GM12878 (cell line): Measurements from ENCODE around the gene ATP2A2. TPM values are rescaled to one million over a fixed set of nuclear protein-coding genes. Genes with fewer than 3 reads are reported as not detected.

Experiments
- ATAC-seq: fragments of 200-7000 bp; cut with Tn5 transposase; 3 replicates; pipeline ENCODE4 v1.9.1; 2020; ENCODE audit warnings: mild to moderate bottlenecking, moderate library complexity
- BruUV-seq: library from RNA; stranded (reverse); fragments of 400-500 nt; replicated peaks from 2 replicates; lab custom pipeline; 2021; lab: Mats Ljungman, UMichigan
- CTCF ChIA-PET: fragments of 300-600 bp; sonication (Branson Sonifier 250); formaldehyde crosslinking; extraction: SDS; loops from one replicate; lab custom pipeline; 2021; ENCODE audit warnings: inconsistent platforms; lab: Yijun Ruan, JAX
- POLR2A ChIA-PET: fragments of 350-600 bp; formaldehyde crosslinking; extraction: SDS; loops from one replicate; lab custom pipeline; 2021; ENCODE audit warnings: inconsistent platforms; lab: Charles Lee
- RAD21 ChIA-PET: fragments of 300-600 bp; sonication (Branson Sonifier 250); formaldehyde crosslinking; loops from one replicate; lab custom pipeline; 2023; ENCODE audit warnings: antibody characterized with exemption; ENCODE audit not compliant: unreplicated experiment; lab: Charles Lee
- SMC1A ChIA-PET: fragments of 300-600 bp; sonication (Branson Sonifier 250); formaldehyde crosslinking; loops from one replicate; lab custom pipeline; 2023; ENCODE audit not compliant: unreplicated experiment, uncharacterized antibody; lab: Charles Lee
- DNase-seq: peaks from one replicate; pipeline ENCODE4 v3.0.0-alpha.2; 2011; ENCODE audit warnings: low read depth, low spot score
- FAIRE-seq: peaks from 3 replicates; lab custom pipeline; 2011; peaks lifted over from hg19 to GRCh38; lab: Jason Lieb, UNC
- H2AFZ ChIP-seq: 2 replicates; pipeline ENCODE4 v1.6.0; 2011; ENCODE audit warnings: low read depth, low read length, control low read depth; ENCODE audit not compliant: control insufficient read depth
- H3K27ac ChIP-seq: 2 replicates; pipeline ENCODE4 v1.5.1; 2011; ENCODE audit warnings: control low read depth; ENCODE audit not compliant: control insufficient read depth, insufficient read depth
- H3K27me3 ChIP-seq, 2 experiments: replicated peaks in 1 of 2; 2 replicates each; pipeline versions ENCODE4 v1.6.0 to v1.6.1; 2011; ENCODE audit warnings: low read length in 1 of 2; ENCODE audit not compliant: control insufficient read depth in 2 of 2, insufficient read depth in 2 of 2
- H3K36me3 ChIP-seq, 2 experiments: 2 replicates each; pipeline ENCODE4 v1.5.1; 2011; ENCODE audit warnings: low read length in 1 of 2; ENCODE audit not compliant: control insufficient read depth in 2 of 2, insufficient read depth in 2 of 2
- H3K4me1 ChIP-seq: 2 replicates; pipeline ENCODE4 v1.6.1; 2011; ENCODE audit warnings: mild to moderate bottlenecking, low read length, moderate library complexity, mixed read lengths; ENCODE audit not compliant: control insufficient read depth, insufficient read depth
- H3K4me2 ChIP-seq: 2 replicates; pipeline ENCODE4 v1.6.0; 2011; ENCODE audit warnings: control low read depth; ENCODE audit not compliant: control insufficient read depth, insufficient read depth
- H3K4me3 ChIP-seq: fragments of 200-600 bp; sonication (generic); 2 replicates; pipeline ENCODE4 v1.5.1; 2016
- H3K79me2 ChIP-seq: 2 replicates; pipeline ENCODE4 v1.6.0; 2011; ENCODE audit warnings: low read length; ENCODE audit not compliant: control insufficient read depth, insufficient read depth
- H3K9ac ChIP-seq: 2 replicates; pipeline ENCODE4 v1.8.0; 2011; ENCODE audit warnings: low read length, control low read depth, mixed read lengths; ENCODE audit not compliant: control insufficient read depth, insufficient read depth
- H3K9me3 ChIP-seq: replicated peaks from 3 replicates; pipeline ENCODE4 v1.5.1; 2011; ENCODE audit warnings: mild to moderate bottlenecking, low read length; ENCODE audit not compliant: control insufficient read depth, insufficient read depth
- H4K20me1 ChIP-seq: 2 replicates; pipeline ENCODE4 v1.6.0; 2011; ENCODE audit not compliant: control insufficient read depth, insufficient read depth
- BRCA1 ChIP-seq: IDR thresholded peaks from 2 replicates; pipeline ENCODE4 v1.6.1; 2011; ENCODE audit warnings: low read depth, low read length, improper control_type of control experiment
- CBX5 ChIP-seq: sonication (generic); IDR thresholded peaks from 2 replicates; pipeline ENCODE4 v1.6.1; 2016; ENCODE audit warnings: low read depth, moderate library complexity, mild to moderate bottlenecking, inconsistent platforms
- CREB1 ChIP-seq: IDR thresholded peaks from 2 replicates; pipeline ENCODE4 v1.6.1; 2012; ENCODE audit warnings: low read depth, mild to moderate bottlenecking, inconsistent platforms
- IKZF1 ChIP-seq: fragments of 450-650 bp; conservative IDR thresholded peaks from 2 replicates; pipeline ENCODE4 v1.6.1; 2017; ENCODE audit warnings: antibody characterized with exemption, mild to moderate bottlenecking
- IKZF2 ChIP-seq, 2 experiments: fragments of 450-650 bp; IDR thresholded peaks; 2 replicates each; pipeline ENCODE4 v1.6.1; 2017; ENCODE audit warnings: mild to moderate bottlenecking in 2 of 2, moderate library complexity in 2 of 2
- JUNB ChIP-seq: IDR thresholded peaks from 2 replicates; pipeline ENCODE4 v1.6.1; 2016; ENCODE audit warnings: antibody characterized with exemption, mild to moderate bottlenecking
- MEF2A ChIP-seq: IDR thresholded peaks from 2 replicates; pipeline ENCODE4 v1.6.1; 2011; ENCODE audit warnings: low read depth, mild to moderate bottlenecking, low read length, moderate library complexity; ENCODE audit not compliant: insufficient read depth
- MTA2 ChIP-seq: fragments of 450-650 bp; IDR thresholded peaks from 2 replicates; pipeline ENCODE4 v1.6.1; 2016; ENCODE audit warnings: low read depth, mild to moderate bottlenecking, moderate library complexity
- SMAD5 ChIP-seq: IDR thresholded peaks from 2 replicates; pipeline ENCODE4 v1.6.1; 2016; ENCODE audit warnings: antibody characterized with exemption, low read depth
- SRF ChIP-seq, 2 experiments: IDR thresholded peaks; 2 replicates each; pipeline ENCODE4 v1.6.1; 2011; ENCODE audit warnings: low read depth in 2 of 2, low read length in 2 of 2, mild to moderate bottlenecking in 1 of 2, moderate library complexity in 1 of 2
- TBL1XR1 ChIP-seq: IDR thresholded peaks from 2 replicates; pipeline ENCODE4 v1.6.1; 2012; ENCODE audit warnings: low read depth, low read length, improper control_type of control experiment
- WGBS: methylation state at CpG from one replicate; pipeline ENCODE4 v1.1.6; 2016; ENCODE audit warnings: low lambda C conversion rate; ENCODE audit not compliant: insufficient replicate concordance, insufficient coverage; ENCODE audit errors: missing lambda C conversion rate; 5-methylcytosine and 5-hydroxymethylcytosine counted together
- in situ Hi-C: fragments of 300-500 bp; cut with MboI; formaldehyde crosslinking; loops from 9 replicates; pipeline ENCODE4 v1.14.3; 2018; ENCODE audit warnings: mixed read lengths
- intact Hi-C: fragments of 100-400 bp; cut with micrococcal nuclease; formaldehyde crosslinking; loops from one replicate; pipeline ENCODE4 v1.14.2; 2022; ENCODE audit not compliant: unreplicated experiment
- polyA plus RNA-seq, 11 experiments: library from polyadenylated mRNA; depleted of rRNA in 4 of 11; unstranded in 6 of 11; stranded (reverse) in 5 of 11; fragments of >200 nt; fragmentation: Nextera tagmentation in 4 of 11; fragmentation: Illumina TruSeq in 1 of 11; extraction: Ambion mirVana in 4 of 11; extraction: Trizol in 1 of 11; gene quantifications; 1 replicate in 1 of 11; 2 replicates in 10 of 11; pipeline versions ENCODE4 v1.2.1 to v1.2.3, GENCODE V29; 2011 to 2016; ENCODE audit warnings: inconsistent platforms in 2 of 11, missing spikeins in 2 of 11, low read depth in 1 of 11
- small RNA-seq: library from RNA; depleted of rRNA; stranded (forward); fragments of <200 nt; gene quantifications from one replicate; pipeline ENCODE3, GENCODE V24; 2014
- total RNA-seq, 4 experiments: library from RNA; depleted of rRNA in 3 of 4; stranded (reverse); fragments of >200 nt in 3 of 4; fragmentation: Illumina TruSeq in 1 of 4; extraction: Trizol in 1 of 4; gene quantifications; 2 replicates each; pipeline versions ENCODE4 v1.2.1 to v1.2.3, GENCODE V29; 2013 to 2021
- TF ChIP-seq, protein P1 (sequence below): fragments of 450-650 bp; IDR thresholded peaks from 2 replicates; pipeline ENCODE4 v1.6.1; 2018; ENCODE audit warnings: borderline replicate concordance, mild to moderate bottlenecking; ENCODE audit not compliant: partially characterized antibody

Gene ATP2A2
- total and polyA plus RNA-seq, 10 of the 15 experiments (the other 5 are each of a cell fraction or from before 2014, with no cell fraction given), result 3.7 to 133 (median 34.4) TPM

DNA sequence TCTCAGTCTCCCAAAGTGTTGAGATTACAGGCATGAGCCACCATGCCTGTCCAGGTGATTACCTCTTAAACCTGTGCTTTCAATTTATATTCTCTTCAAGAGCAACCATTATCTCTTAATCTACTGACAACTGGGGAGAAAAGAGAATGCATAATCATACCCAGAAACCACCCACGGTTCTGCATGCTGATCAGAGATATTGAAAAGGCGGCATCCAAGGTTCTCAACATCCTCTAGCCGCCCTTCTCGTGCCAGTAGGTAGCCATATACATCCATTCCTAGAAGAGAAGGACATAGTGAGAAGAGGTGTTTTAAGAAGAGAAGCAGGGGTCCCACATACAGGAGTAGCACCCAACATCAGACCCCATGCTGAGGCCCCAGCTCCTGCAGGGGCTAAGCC lies 101.6 kb downstream of the ATP2A2 start:
- Histone ChIP-seq H3K4me2 (no peak overlapping the region), H3K9ac (no peak overlapping the region), H2AFZ (no peak overlapping the region), H3K36me3 (peaks cover 9 to 35% of the 10 kb centered on the region in 2 experiments), H3K4me1 (peaks cover 12% of the 10 kb centered on the region), H3K27ac (no peak overlapping the region), H3K79me2 (no peaks in the 10 kb centered on the region; the same call in 1 of the 2 replicates), H3K27me3 (no peaks in the 10 kb centered on the region), H3K9me3 (no peaks in the 10 kb centered on the region)
- BruUV-seq, result no TSS peak
- TF ChIP-seq MEF2A (no peak), IKZF2 (IDR thresholded peaks at IDR 0.05) (no peak), CBX5 (no peak), SMAD5 (no peak), BRCA1 (no peak), SRF (IDR thresholded peaks at IDR 0.05; ENCODE audit: low read depth in 2 of 2, low read length in 2 of 2) (no peak), CREB1 (no peak), IKZF1 (no peak), JUNB (no peak), TBL1XR1 (no peak), MTA2 (no peak)
- TF ChIP-seq, protein P1, sequence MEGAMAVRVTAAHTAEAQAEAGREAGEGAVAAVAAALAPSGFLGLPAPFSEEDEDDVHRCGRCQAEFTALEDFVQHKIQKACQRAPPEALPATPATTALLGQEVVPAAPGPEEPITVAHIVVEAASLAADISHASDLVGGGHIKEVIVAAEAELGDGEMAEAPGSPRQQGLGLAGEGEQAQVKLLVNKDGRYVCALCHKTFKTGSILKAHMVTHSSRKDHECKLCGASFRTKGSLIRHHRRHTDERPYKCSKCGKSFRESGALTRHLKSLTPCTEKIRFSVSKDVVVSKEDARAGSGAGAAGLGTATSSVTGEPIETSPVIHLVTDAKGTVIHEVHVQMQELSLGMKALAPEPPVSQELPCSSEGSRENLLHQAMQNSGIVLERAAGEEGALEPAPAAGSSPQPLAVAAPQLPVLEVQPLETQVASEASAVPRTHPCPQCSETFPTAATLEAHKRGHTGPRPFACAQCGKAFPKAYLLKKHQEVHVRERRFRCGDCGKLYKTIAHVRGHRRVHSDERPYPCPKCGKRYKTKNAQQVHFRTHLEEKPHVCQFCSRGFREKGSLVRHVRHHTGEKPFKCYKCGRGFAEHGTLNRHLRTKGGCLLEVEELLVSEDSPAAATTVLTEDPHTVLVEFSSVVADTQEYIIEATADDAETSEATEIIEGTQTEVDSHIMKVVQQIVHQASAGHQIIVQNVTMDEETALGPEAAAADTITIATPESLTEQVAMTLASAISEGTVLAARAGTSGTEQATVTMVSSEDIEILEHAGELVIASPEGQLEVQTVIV, result no peak
- TF ChIP-seq, all 136 proteins: peak for 0
- ChIA-PET POLR2A (no interaction called here), CTCF (no interaction called here), SMC1A (no interaction called here), RAD21 (no interaction called here)
- ATAC-seq (no peak), FAIRE-seq (no peak), DNase-seq (no peak)
- no peak overlapping the region for H3K4me3 ChIP-seq
- intact Hi-C loops, result no loop called here
- no peaks in the 10 kb centered on the region for H4K20me1 ChIP-seq
- 58% methylated on average over 4 of the region's 4 CpGs for WGBS
- in situ Hi-C loops, result no loop called here

Small RNA genes lying within 50 kb of the gene (small RNA-seq; reads per million reads assigned to genes)
- gene RN7SL769P, result not detected

Other genes with a start within 250 kb of the ATP2A2 start
Only the 7 nearest of the 8 such genes appear.
- 4.1 and 4.2 TPM in 2 replicates for gene IFT81, start 156.9 kb upstream of the ATP2A2 start, total RNA-seq (2014; rRNA removed)
- gene IFT81, start 156.9 kb upstream of the ATP2A2 start, total RNA-seq (2014; rRNA removed; fragmentation: Illumina TruSeq; extraction: Trizol), result 7.4 and 8.6 TPM in 2 replicates
- 5.5 and 6.1 TPM in 2 replicates for gene IFT81, start 156.9 kb upstream of the ATP2A2 start, total RNA-seq (2021)
- gene IFT81, start 156.9 kb upstream of the ATP2A2 start, polyA plus RNA-seq (2011; rRNA removed), result 5.3 and 12.0 TPM in 2 replicates
- 8.2 and 10.4 TPM in 2 replicates for gene IFT81, start 156.9 kb upstream of the ATP2A2 start, polyA plus RNA-seq (2014; fragmentation: Illumina TruSeq; extraction: Trizol)
- gene IFT81, start 156.9 kb upstream of the ATP2A2 start, polyA plus RNA-seq (2014; fragmentation: Nextera tagmentation; extraction: Ambion mirVana), result 1 to 10 TPM; 5.3 to 5.8 TPM
- gene IFT81, start 156.9 kb upstream of the ATP2A2 start, polyA plus RNA-seq (2014; rRNA removed), result 4.3 and 5.4 TPM in 2 replicates
- gene IFT81, start 156.9 kb upstream of the ATP2A2 start, polyA plus RNA-seq (2016; fragmentation: Nextera tagmentation; extraction: Ambion mirVana), result 1 to 10 TPM; 9.4 to 9.9 TPM
- gene ANAPC7, start 122.5 kb downstream of the ATP2A2 start, total RNA-seq (2014; rRNA removed), result 55.0 and 69.0 TPM in 2 replicates
- gene ANAPC7, start 122.5 kb downstream of the ATP2A2 start, total RNA-seq (2014; rRNA removed; fragmentation: Illumina TruSeq; extraction: Trizol), result 58.6 and 62.7 TPM in 2 replicates
- gene ANAPC7, start 122.5 kb downstream of the ATP2A2 start, total RNA-seq (2021), result 55.2 and 57.2 TPM in 2 replicates
- 59.9 and 69.6 TPM in 2 replicates for gene ANAPC7, start 122.5 kb downstream of the ATP2A2 start, polyA plus RNA-seq (2011; rRNA removed)
- 57.3 and 79.8 TPM in 2 replicates for gene ANAPC7, start 122.5 kb downstream of the ATP2A2 start, polyA plus RNA-seq (2014; fragmentation: Illumina TruSeq; extraction: Trizol)
- 10 to 100 TPM; 24.5 to 30.1 TPM for gene ANAPC7, start 122.5 kb downstream of the ATP2A2 start, polyA plus RNA-seq (2014; fragmentation: Nextera tagmentation; extraction: Ambion mirVana)
- 71.0 and 73.7 TPM in 2 replicates for gene ANAPC7, start 122.5 kb downstream of the ATP2A2 start, polyA plus RNA-seq (2014; rRNA removed)
- gene ANAPC7, start 122.5 kb downstream of the ATP2A2 start, polyA plus RNA-seq (2016; fragmentation: Nextera tagmentation; extraction: Ambion mirVana), result 10 to 100 TPM; 69.7 to 77.9 TPM
- 266 and 304 TPM in 2 replicates for gene ARPC3, start 169.1 kb downstream of the ATP2A2 start, total RNA-seq (2014; rRNA removed)
- gene ARPC3, start 169.1 kb downstream of the ATP2A2 start, total RNA-seq (2014; rRNA removed; fragmentation: Illumina TruSeq; extraction: Trizol), result 629 and 646 TPM in 2 replicates
- 283 and 287 TPM in 2 replicates for gene ARPC3, start 169.1 kb downstream of the ATP2A2 start, total RNA-seq (2021)
- 81.6 and 122 TPM in 2 replicates for gene ARPC3, start 169.1 kb downstream of the ATP2A2 start, polyA plus RNA-seq (2011; rRNA removed)
- gene ARPC3, start 169.1 kb downstream of the ATP2A2 start, polyA plus RNA-seq (2014; fragmentation: Illumina TruSeq; extraction: Trizol), result 516 and 683 TPM in 2 replicates
- gene ARPC3, start 169.1 kb downstream of the ATP2A2 start, polyA plus RNA-seq (2014; fragmentation: Nextera tagmentation; extraction: Ambion mirVana), result 100 to 1,000 TPM; 635 to 890 TPM
- gene ARPC3, start 169.1 kb downstream of the ATP2A2 start, polyA plus RNA-seq (2014; rRNA removed), result 165 and 171 TPM in 2 replicates
- 100 to 1,000 TPM; 612 to 643 TPM for gene ARPC3, start 169.1 kb downstream of the ATP2A2 start, polyA plus RNA-seq (2016; fragmentation: Nextera tagmentation; extraction: Ambion mirVana)
- gene GPN3, start 187.0 kb downstream of the ATP2A2 start, total RNA-seq (2014; rRNA removed), result 27.1 and 35.5 TPM in 2 replicates
- gene GPN3, start 187.0 kb downstream of the ATP2A2 start, total RNA-seq (2014; rRNA removed; fragmentation: Illumina TruSeq; extraction: Trizol), result 43.5 and 46.3 TPM in 2 replicates
- 45.5 and 46.8 TPM in 2 replicates for gene GPN3, start 187.0 kb downstream of the ATP2A2 start, total RNA-seq (2021)
- gene GPN3, start 187.0 kb downstream of the ATP2A2 start, polyA plus RNA-seq (2011; rRNA removed), result 60.7 and 76.5 TPM in 2 replicates
- 42.4 and 50.8 TPM in 2 replicates for gene GPN3, start 187.0 kb downstream of the ATP2A2 start, polyA plus RNA-seq (2014; fragmentation: Illumina TruSeq; extraction: Trizol)
- gene GPN3, start 187.0 kb downstream of the ATP2A2 start, polyA plus RNA-seq (2014; fragmentation: Nextera tagmentation; extraction: Ambion mirVana), result 10 to 100 TPM; 76.9 to 78.7 TPM
- 29.1 and 31.5 TPM in 2 replicates for gene GPN3, start 187.0 kb downstream of the ATP2A2 start, polyA plus RNA-seq (2014; rRNA removed)
- gene GPN3, start 187.0 kb downstream of the ATP2A2 start, polyA plus RNA-seq (2016; fragmentation: Nextera tagmentation; extraction: Ambion mirVana), result 100 to 1,000 TPM; 110 to 117 TPM
- gene FAM216A, start 187.6 kb downstream of the ATP2A2 start, total RNA-seq (2014; rRNA removed), result 31.2 and 35.8 TPM in 2 replicates
- 31.3 and 34.6 TPM in 2 replicates for gene FAM216A, start 187.6 kb downstream of the ATP2A2 start, total RNA-seq (2014; rRNA removed; fragmentation: Illumina TruSeq; extraction: Trizol)
- gene FAM216A, start 187.6 kb downstream of the ATP2A2 start, total RNA-seq (2021), result 17.5 and 23.7 TPM in 2 replicates
- gene FAM216A, start 187.6 kb downstream of the ATP2A2 start, polyA plus RNA-seq (2011; rRNA removed), result 44.3 and 72.6 TPM in 2 replicates
- gene FAM216A, start 187.6 kb downstream of the ATP2A2 start, polyA plus RNA-seq (2014; fragmentation: Illumina TruSeq; extraction: Trizol), result 34.0 and 40.0 TPM in 2 replicates
- 10 to 100 TPM; 15.0 to 36.0 TPM for gene FAM216A, start 187.6 kb downstream of the ATP2A2 start, polyA plus RNA-seq (2014; fragmentation: Nextera tagmentation; extraction: Ambion mirVana)
- gene FAM216A, start 187.6 kb downstream of the ATP2A2 start, polyA plus RNA-seq (2014; rRNA removed), result 35.2 and 41.3 TPM in 2 replicates
- gene FAM216A, start 187.6 kb downstream of the ATP2A2 start, polyA plus RNA-seq (2016; fragmentation: Nextera tagmentation; extraction: Ambion mirVana), result 10 to 100 TPM; 47.5 to 48.3 TPM
- 65.3 and 82.1 TPM in 2 replicates for gene VPS29, start 220.9 kb downstream of the ATP2A2 start, total RNA-seq (2014; rRNA removed)
- gene VPS29, start 220.9 kb downstream of the ATP2A2 start, total RNA-seq (2014; rRNA removed; fragmentation: Illumina TruSeq; extraction: Trizol), result 105 and 109 TPM in 2 replicates
- gene VPS29, start 220.9 kb downstream of the ATP2A2 start, total RNA-seq (2021), result 78.8 and 79.4 TPM in 2 replicates
- gene VPS29, start 220.9 kb downstream of the ATP2A2 start, polyA plus RNA-seq (2011; rRNA removed), result 203 and 283 TPM in 2 replicates
- gene VPS29, start 220.9 kb downstream of the ATP2A2 start, polyA plus RNA-seq (2014; fragmentation: Illumina TruSeq; extraction: Trizol), result 178 and 317 TPM in 2 replicates
- 100 to 1,000 TPM; 290 to 405 TPM for gene VPS29, start 220.9 kb downstream of the ATP2A2 start, polyA plus RNA-seq (2014; fragmentation: Nextera tagmentation; extraction: Ambion mirVana)
- 153 and 210 TPM in 2 replicates for gene VPS29, start 220.9 kb downstream of the ATP2A2 start, polyA plus RNA-seq (2014; rRNA removed)
- 100 to 1,000 TPM; 251 to 261 TPM for gene VPS29, start 220.9 kb downstream of the ATP2A2 start, polyA plus RNA-seq (2016; fragmentation: Nextera tagmentation; extraction: Ambion mirVana)
- 0.87 and 1.1 TPM in 2 replicates for gene RAD9B, start 221.1 kb downstream of the ATP2A2 start, total RNA-seq (2014; rRNA removed)
- gene RAD9B, start 221.1 kb downstream of the ATP2A2 start, total RNA-seq (2014; rRNA removed; fragmentation: Illumina TruSeq; extraction: Trizol), result 1.1 TPM in 2 replicates
- 0.88 and 2.0 TPM in 2 replicates for gene RAD9B, start 221.1 kb downstream of the ATP2A2 start, total RNA-seq (2021)
- gene RAD9B, start 221.1 kb downstream of the ATP2A2 start, polyA plus RNA-seq (2011; rRNA removed), result 1.7 and 4.0 TPM in 2 replicates
- 1.4 and 1.9 TPM in 2 replicates for gene RAD9B, start 221.1 kb downstream of the ATP2A2 start, polyA plus RNA-seq (2014; fragmentation: Illumina TruSeq; extraction: Trizol)
- gene RAD9B, start 221.1 kb downstream of the ATP2A2 start, polyA plus RNA-seq (2014; fragmentation: Nextera tagmentation; extraction: Ambion mirVana), result 1 to 10 TPM; 1.2 to 2.0 TPM
- gene RAD9B, start 221.1 kb downstream of the ATP2A2 start, polyA plus RNA-seq (2014; rRNA removed), result 1.4 and 1.7 TPM in 2 replicates
- 1 to 10 TPM in 1 of 2 experiments, under 1 TPM in 1; 0.54 to 1.3 TPM for gene RAD9B, start 221.1 kb downstream of the ATP2A2 start, polyA plus RNA-seq (2016; fragmentation: Nextera tagmentation; extraction: Ambion mirVana)